Osteocyte (in vitro differentiated cells): ENCODE data around the gene ATG16L2. TPM values are rescaled to one million over a fixed set of nuclear protein-coding genes. Genes with fewer than 3 reads are reported as not detected.

Experiments used
- DNase-seq: peaks from one replicate; pipeline ENCODE4 v3.0.0; 2021; ENCODE audit warnings: mixed read lengths; ENCODE audit not compliant: unreplicated experiment; ENCODE audit errors: extremely low spot score
- H3K27ac Mint-ChIP-seq: one replicate; pipeline ENCODE4 v1.8.0; 2021; ENCODE audit warnings: mild to moderate bottlenecking, mixed read lengths; ENCODE audit not compliant: unreplicated experiment
- H3K27me3 Mint-ChIP-seq: one replicate; pipeline ENCODE4 v1.8.0; 2021; ENCODE audit warnings: mixed read lengths; ENCODE audit not compliant: unreplicated experiment
- H3K36me3 Mint-ChIP-seq: one replicate; pipeline ENCODE4 v1.8.0; 2021; ENCODE audit warnings: mixed read lengths; ENCODE audit not compliant: unreplicated experiment
- H3K4me1 Mint-ChIP-seq: one replicate; pipeline ENCODE4 v1.8.0; 2021; ENCODE audit warnings: mixed read lengths; ENCODE audit not compliant: unreplicated experiment
- H3K4me3 Mint-ChIP-seq: one replicate; pipeline ENCODE4 v1.8.0; 2021; ENCODE audit warnings: mild to moderate bottlenecking, moderate library complexity, mixed read lengths; ENCODE audit not compliant: unreplicated experiment
- H3K9me3 Mint-ChIP-seq: one replicate; pipeline ENCODE4 v1.8.0; 2021; ENCODE audit warnings: mixed read lengths; ENCODE audit not compliant: unreplicated experiment
- CTCF ChIP-seq: fragments of 200-600 bp; sonication (generic); IDR thresholded peaks from 2 replicates; pipeline ENCODE4 v1.5.0; 2021; ENCODE audit warnings: antibody characterized with exemption, mild to moderate bottlenecking, moderate library complexity
- microRNA-seq: library from miRNA; unstranded; fragments of <30 nt; microRNA quantifications from one replicate; pipeline ENCODE4 v1.1.0, GENCODE V29; 2020; ENCODE audit not compliant: unreplicated experiment
- total RNA-seq: library from RNA; stranded (reverse); gene quantifications from 2 replicates; pipeline ENCODE4 v1.2.1, GENCODE V29; 2021

ATG16L2 gene
- total RNA-seq, 1 donor from 2014 or later = 17.1 TPM

GRCh38 chr11:72875736-72876135, 61.5 kb downstream of the ATG16L2 start:
- no peak overlapping the region for H3K4me3 Mint-ChIP-seq
- peaks cover 19% of the 10 kb centered on the region for H3K36me3 Mint-ChIP-seq
- peaks cover 10% of the 10 kb centered on the region for H3K4me1 Mint-ChIP-seq
- peaks cover 6% of the 10 kb centered on the region for H3K9me3 Mint-ChIP-seq
- H3K27ac Mint-ChIP-seq = no peak overlapping the region
- no peak for DNase-seq
- no peaks in the 10 kb centered on the region for H3K27me3 Mint-ChIP-seq
- no peak for TF ChIP-seq CTCF

GRCh38 chr11:72876147-72876546, 61.9 kb downstream of the ATG16L2 start:
- Mint-ChIP-seq H3K4me3 (no peak overlapping the region), H3K36me3 (peaks cover 21% of the 10 kb centered on the region), H3K9me3 (peaks cover 6% of the 10 kb centered on the region), H3K4me1 (peaks cover 6% of the 10 kb centered on the region), H3K27me3 (no peaks in the 10 kb centered on the region), H3K27ac (no peak overlapping the region)
- TF ChIP-seq CTCF = no peak
- no peak for DNase-seq

Small RNA genes lying within 50 kb of the gene (microRNA-seq; reads per million reads assigned to microRNA genes)
- gene MIR4692 = not detected

Other genes with a start within 250 kb of the ATG16L2 start
- gene PDE2A, start 140.0 kb upstream of the ATG16L2 start, total RNA-seq = not detected in 2 replicates
- 61.9 and 64.2 TPM in 2 replicates for gene ARAP1, start 62.0 kb upstream of the ATG16L2 start, total RNA-seq
- 27.7 and 35.3 TPM in 2 replicates for gene STARD10, start 20.4 kb upstream of the ATG16L2 start, total RNA-seq